ENCODE data around the gene CEPT1. TPM values are rescaled to one million over a fixed set of nuclear protein-coding genes. Genes with fewer than 3 reads are reported as not detected.

Gene CEPT1
- total and polyA plus RNA-seq, 2 of the 8 experiments (the other 6 are each of a cell fraction or from before 2014, with no cell fraction given) = 18.5 to 28.6 TPM

DNA sequence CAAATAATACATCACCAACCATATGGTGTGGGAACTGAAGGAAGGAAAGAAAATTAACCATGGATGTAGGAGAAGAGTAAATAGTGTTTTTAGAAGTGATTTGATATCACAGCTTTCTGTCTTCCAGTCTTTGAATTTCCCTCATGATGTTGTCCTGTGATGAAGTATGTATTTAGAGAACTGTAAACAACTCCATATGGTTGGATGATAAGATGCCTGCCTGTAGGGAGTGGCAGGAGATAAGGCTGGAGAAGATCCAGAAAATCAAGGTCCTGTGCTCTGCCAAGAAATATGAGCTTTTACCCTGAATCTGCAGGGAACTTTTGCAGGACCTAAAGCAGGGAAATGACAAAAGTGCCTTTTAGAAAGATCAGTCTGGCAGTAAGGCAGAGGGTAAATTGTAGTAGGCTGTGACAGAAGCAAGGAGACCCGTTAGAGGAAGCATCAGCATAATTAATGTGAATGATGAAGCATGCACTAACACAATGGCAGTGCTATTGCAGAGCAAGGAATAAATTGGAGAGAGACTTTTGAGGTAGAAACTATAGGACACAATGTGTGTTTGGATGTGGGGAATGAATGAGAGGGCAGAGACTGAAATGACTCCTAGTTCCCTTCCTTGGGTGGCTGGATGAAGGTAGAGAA lies 21.9 kb downstream of the CEPT1 start:
- Histone ChIP-seq H3K4me1 (replicated peaks in 1 of 4; ENCODE audit: control insufficient read depth in 3 of 4, insufficient read depth in 4 of 4, low read length in 3 of 4) (no peaks in the 10 kb centered on the region), H3K9ac (replicated peaks in 1 of 4; ENCODE audit: extremely low read depth in 1 of 4, low read depth in 3 of 4, low read length in 3 of 4) (no peak overlapping the region), H3K27me3 (replicated peaks in 1 of 4; ENCODE audit: control insufficient read depth in 3 of 4, extremely low read depth in 1 of 4, insufficient read depth in 3 of 4, low read length in 3 of 4) (no peaks in the 10 kb centered on the region), H2AK5ac (ENCODE audit: low read depth, low read length) (no peak overlapping the region), H3K4ac (replicated peaks; ENCODE audit: insufficient read length, low read depth, low read length) (no peak overlapping the region), H3K79me2 (ENCODE audit: control insufficient read depth in 1 of 2, insufficient read depth in 2 of 2, low read length in 2 of 2) (peaks cover 0 to 9% of the 10 kb centered on the region in 2 experiments; a peak in 3 of 4 replicates), H4K5ac (ENCODE audit: insufficient read length, low read depth, low read length) (no peak overlapping the region), H4K8ac (ENCODE audit: extremely low read depth, insufficient read depth, low read length) (no peak overlapping the region), H3K4me2 (ENCODE audit: insufficient read depth in 1 of 2, low read depth in 2 of 2, low read length in 2 of 2) (no peak overlapping the region), H2AFZ (ENCODE audit: low read length) (no peak overlapping the region), H3K23ac (ENCODE audit: insufficient read length) (no peak overlapping the region), H3K79me1 (ENCODE audit: low read depth, low read length) (no peaks in the 10 kb centered on the region), H3K4me3 (ENCODE audit: extremely low read depth in 1 of 4, insufficient read depth in 2 of 4, low read depth in 3 of 4, low read length in 4 of 4) (no peak overlapping the region), H2BK120ac (replicated peaks; ENCODE audit: low read depth, low read length) (no peak overlapping the region), H3K27ac (ENCODE audit: low read depth, low read length) (no peak overlapping the region), H2BK12ac (ENCODE audit: low read depth, low read length) (no peak overlapping the region), H4K91ac (replicated peaks; ENCODE audit: insufficient read length, low read length) (no peak overlapping the region), H4K20me1 (replicated peaks in 1 of 2; ENCODE audit: control insufficient read depth in 1 of 2, insufficient read depth in 2 of 2, low read length in 2 of 2) (peaks cover 0 to 1% of the 10 kb centered on the region in 2 experiments), H2BK15ac (ENCODE audit: low read length) (no peak overlapping the region), H3K9me3 (ENCODE audit: insufficient read depth in 2 of 2, low read depth in 1 of 2, low read length in 1 of 2) (no peaks in the 10 kb centered on the region), H3K18ac (ENCODE audit: extremely low read depth, low read length) (no peak overlapping the region), H3K14ac (ENCODE audit: insufficient read length) (no peak overlapping the region), H3K36me3 (ENCODE audit: control insufficient read depth in 2 of 4, insufficient read depth in 4 of 4, low read length in 3 of 4) (peaks cover 0 to 10% (median 1%) of the 10 kb centered on the region in 4 experiments; a peak in 2 of 8 replicates), H3K56ac (replicated peaks; ENCODE audit: insufficient read length, low read depth, low read length) (no peak overlapping the region), H2BK5ac (ENCODE audit: low read depth, low read length) (no peak overlapping the region), H3K23me2 (ENCODE audit: low read depth, low read length) (no peaks in the 10 kb centered on the region), H2BK20ac (ENCODE audit: low read length) (no peak overlapping the region)
- POLR2A ChIA-PET (ENCODE audit: partially characterized antibody) = no interaction called here
- DNase-seq (ENCODE audit: low read depth in 1 of 2, low spot score in 2 of 2) = no peak
- FAIRE-seq = no peak
- WGBS, 2 experiments (ENCODE audit: extremely low coverage in 1 of 2, insufficient coverage in 1 of 2, insufficient read length in 1 of 2, insufficient replicate concordance in 2 of 2, low coverage in 1 of 2, low lambda C conversion rate in 2 of 2, missing lambda C conversion rate in 1 of 2) = 79% methylated on average over 1 of the region's 1 CpG; no CpG with 5 or more reads in 1 of the 2 experiments
- CTCF ChIA-PET (ENCODE audit: partially characterized antibody) = interaction anchor here (1.0 to 1.7 kb wide), 2 partner anchors 17 to 205 kb away, joined by 3 read pairs; no protein-coding TSS in a partner anchor
- TF ChIP-seq CHD2 (IDR thresholded peaks at IDR 0.05; ENCODE audit: low read length) (no peak), SRF (IDR thresholded peaks at IDR 0.05; ENCODE audit: low read depth, low read length) (no peak)
- TF ChIP-seq, protein P1, sequence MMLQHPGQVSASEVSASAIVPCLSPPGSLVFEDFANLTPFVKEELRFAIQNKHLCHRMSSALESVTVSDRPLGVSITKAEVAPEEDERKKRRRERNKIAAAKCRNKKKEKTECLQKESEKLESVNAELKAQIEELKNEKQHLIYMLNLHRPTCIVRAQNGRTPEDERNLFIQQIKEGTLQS (IDR thresholded peaks at IDR 0.05; ENCODE audit: insufficient read depth, low read depth, low read length) = no peak
